GM21526 (cell line): ENCODE measurements around the gene ZNF24.
A peak's percentile ranks its signal among the peaks of the same experiment; 100 is the strongest.

Experiments used
- ATAC-seq: cut with Tn5 transposase; IDR thresholded peaks from one replicate; pipeline ENCODE4 v1.9.1; 2021; ENCODE audit warnings: moderate library complexity; ENCODE audit not compliant: unreplicated experiment, low FRiP score

ZNF24 gene

GRCh38 chr18:35361570-35362321 lies 17.5 kb upstream of the ZNF24 start:
- ATAC-seq = no peak

GRCh38 chr18:35355140-35355618 lies 11.0 kb upstream of the ZNF24 start:
- peak; percentile 98 for ATAC-seq

DNA sequence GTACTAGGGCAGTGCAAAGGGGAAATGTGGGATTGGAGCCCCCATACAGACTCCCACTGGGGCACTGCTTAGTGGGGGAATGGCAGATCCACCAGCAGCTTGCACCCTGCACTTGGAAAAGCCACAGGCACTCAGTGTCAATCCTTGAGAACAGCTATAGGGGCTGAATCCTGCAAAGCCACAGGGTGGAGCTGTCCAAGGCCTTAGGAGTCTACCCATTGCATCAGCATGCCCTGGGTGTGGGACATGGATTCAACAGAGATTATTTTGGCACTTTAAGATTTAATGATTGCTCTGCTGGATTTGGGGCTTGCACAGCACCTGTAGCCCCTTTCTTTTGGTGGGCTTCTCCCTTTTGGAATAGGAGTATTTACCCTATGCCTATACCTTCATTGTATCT lies 8.6 kb upstream of the ZNF24 start:
- ATAC-seq = no peak

GRCh38 chr18:35352283-35352682 lies 8.1 kb upstream of the ZNF24 start:
- ATAC-seq = no peak

DNA sequence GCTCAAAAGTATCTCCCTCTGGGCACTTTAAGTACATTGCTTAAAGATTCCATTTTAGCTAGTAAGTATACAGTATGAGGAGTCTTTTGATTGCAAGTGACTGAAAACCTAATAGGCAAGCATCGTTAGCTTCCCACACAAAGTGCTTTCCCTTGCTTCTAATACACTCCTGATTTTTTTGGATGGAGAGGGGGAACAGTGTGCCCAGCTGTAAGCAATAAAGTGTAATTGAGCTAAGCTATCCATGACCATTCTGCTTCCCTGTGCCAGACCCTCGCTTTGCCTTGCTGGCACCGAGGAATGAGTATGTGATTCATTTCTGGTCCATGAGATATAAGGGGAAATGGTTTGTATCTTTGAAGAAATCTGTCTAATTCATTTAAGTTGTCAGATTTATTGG lies 3.8 kb upstream of the ZNF24 start:
- no peak for ATAC-seq

GRCh38 chr18:35345950-35346349 lies 1.7 kb upstream of the ZNF24 start:
- ATAC-seq = no peak

GRCh38 chr18:35345460-35345921 lies 1.3 kb upstream of the ZNF24 start:
- ATAC-seq = no peak

DNA sequence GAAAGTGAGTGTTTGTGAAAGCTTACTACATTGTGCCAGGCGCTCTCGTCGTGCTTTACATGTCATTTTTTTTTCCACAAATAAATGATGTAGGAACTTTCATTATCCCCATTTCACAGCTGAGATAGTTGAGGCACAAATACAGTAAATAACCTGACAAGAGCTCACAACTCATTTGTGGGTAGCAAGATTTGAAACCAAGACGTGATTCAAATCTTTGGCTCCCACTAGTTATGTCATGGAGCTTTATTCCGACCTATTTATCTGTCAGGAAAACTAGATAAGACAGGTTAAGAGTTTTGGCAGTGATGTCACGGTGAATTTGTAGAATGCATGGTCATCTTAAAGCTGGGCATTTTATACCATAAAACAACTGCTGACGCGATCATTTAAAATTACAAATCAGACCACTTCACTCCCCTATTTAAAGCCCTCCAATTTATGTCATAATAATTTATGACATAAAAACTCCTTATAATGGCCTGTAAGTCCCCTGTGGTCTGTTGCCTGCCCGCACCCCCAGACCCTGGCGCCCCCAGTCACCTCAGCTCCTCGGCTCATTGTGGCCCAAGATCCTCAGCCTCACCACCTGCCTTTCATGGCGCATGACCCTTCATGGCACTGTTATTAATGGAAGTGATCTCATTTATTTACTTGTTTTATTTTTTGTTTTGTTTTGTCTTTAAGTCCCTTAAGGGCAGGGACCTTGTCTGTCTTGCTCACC lies 678 bp upstream of the ZNF24 start:
- ATAC-seq = peak; percentile 1

DNA sequence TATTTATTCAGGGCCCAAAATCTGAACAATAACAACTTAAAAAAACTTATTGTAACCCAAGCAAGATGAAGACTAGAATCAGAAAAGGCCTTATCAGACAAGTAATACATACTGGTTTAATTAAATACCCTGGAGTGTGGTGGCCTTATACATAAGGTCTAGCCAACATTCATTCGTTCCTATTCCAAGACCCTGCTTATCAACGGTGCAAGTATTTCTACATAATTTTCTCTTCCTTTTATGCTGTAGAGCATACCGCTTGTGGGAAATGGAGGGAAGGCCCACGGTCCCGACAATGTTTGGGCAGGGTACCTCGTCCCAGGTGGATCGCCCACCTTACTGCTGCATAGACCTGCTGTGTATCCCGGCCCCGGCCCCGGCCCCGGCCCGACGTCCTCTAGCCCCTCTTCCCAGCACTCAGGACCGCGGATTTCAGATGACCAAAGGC lies 708 bp downstream of the ZNF24 start:
- no peak for ATAC-seq

- ATAC-seq = no peak
These were observed 6.9 kb downstream of the ZNF24 start for GRCh38 chr18:35337286-35337685.

GRCh38 chr18:35335866-35336265 lies 8.4 kb downstream of the ZNF24 start:
- ATAC-seq = no peak

- no peak for ATAC-seq
These were observed 9.4 kb downstream of the ZNF24 start for GRCh38 chr18:35334821-35335220.

GRCh38 chr18:35334212-35334611 lies 10.0 kb downstream of the ZNF24 start:
- ATAC-seq = no peak

DNA sequence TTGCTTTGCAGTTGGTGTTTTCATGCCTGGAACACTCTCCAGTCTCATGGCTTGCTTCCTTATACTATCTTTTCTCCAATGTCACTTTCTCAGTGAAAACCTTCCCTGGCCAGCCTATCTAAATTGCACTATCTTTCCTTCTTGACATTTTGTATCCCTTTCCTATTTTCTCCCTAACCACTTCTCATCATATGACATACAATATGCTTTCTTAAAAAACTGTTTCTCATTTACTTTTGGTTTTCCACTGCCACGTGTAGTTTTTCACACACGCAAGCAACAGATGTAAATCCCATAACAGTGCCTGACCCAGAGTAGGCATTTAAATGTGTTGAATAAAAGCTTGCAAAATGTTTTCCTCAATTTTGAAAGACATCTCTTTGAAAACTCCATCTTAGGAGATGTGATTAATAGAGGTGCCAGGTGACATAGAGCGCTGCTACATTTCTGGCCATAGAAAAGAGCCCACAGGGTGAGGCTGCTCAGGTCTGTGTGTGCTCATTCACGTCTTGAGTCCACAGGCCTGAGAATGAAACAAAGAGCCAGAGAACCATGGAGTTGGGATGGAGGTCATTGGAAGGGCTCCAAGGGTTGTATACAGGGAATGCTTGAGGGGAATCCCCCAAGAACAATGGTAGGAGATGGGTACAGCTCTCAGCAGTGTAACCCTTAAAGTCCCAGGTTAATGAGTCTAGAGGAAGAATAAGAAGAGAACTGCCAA lies 12.7 kb downstream of the ZNF24 start:
- no peak for ATAC-seq

DNA sequence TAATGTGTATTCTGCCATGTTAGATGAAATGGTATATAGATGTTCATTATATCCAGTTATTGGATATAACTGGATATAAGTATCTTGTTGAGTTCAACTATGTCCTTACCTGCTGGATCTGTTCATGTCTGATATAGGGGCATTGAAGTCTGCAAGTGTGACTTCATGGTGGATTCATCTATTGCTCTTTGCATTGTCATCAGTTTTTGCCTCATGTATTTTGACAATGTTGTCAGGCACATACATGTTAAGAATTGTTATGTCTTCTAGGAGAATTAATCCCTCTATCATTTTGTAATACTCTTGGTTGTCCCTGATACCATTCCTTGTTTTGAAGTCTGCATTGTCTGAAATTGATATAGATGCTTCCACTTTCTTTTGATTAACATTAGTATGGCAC lies 15.4 kb downstream of the ZNF24 start:
- ATAC-seq = no peak

GRCh38 chr18:35326695-35327387 lies 17.4 kb downstream of the ZNF24 start:
- ATAC-seq = no peak

GRCh38 chr18:35324926-35325655 lies 19.1 kb downstream of the ZNF24 start:
- no peak for ATAC-seq

DNA sequence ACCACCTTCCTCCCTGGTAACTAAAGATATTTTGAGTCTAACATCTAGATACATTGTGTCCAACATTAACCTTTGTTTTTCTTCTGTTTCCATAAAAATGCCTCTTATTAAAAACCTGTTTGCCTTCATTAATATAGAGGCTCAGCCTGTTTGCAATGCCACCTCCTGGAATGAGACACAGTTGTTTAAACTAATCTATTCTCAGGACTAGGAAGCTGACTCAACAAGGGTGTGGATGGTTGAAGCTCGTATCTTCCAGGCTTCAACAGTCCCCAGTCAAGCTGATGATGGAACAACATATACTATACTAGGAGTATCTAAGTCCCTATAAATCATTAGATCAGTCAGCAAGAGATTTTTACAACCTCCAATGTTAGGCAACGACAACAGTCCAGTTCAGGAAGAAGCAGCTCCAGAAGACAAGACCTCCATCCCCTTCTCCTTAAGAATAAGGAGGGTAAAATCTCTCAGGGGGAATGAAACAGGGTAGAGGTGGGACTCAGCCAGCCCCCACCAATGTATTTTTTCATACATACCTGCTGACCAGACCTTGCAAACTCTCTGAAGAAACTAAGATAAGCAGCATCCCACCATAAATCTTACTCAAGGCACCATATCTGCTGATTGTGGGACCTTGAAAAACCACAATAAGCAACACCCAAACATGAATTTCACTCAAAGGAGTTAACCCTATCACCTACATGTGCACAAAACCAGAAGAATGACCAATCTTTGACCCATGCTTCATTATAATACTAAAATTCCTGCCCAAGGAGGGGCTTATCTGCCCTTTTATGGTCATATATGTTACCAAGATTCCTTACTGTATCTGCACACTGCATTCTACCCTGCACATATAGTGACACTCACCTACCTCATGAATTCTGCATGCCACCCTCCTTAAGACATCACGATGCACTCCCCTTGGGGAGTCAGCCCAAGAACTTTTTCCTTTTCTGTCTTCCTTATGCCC lies 21.4 kb downstream of the ZNF24 start:
- no peak for ATAC-seq

- ATAC-seq = no peak
These were observed 32.7 kb downstream of the ZNF24 start for GRCh38 chr18:35311496-35311895.
